Sigmoid colon (tissue), 7 donors: ENCODE results near the gene SLC12A3. TPM values are rescaled to one million over a fixed set of nuclear protein-coding genes. Genes with fewer than 3 reads are reported as not detected.

ENCODE experiments used
- DNase-seq: peaks from one replicate; pipeline ENCODE4 v3.0.0-alpha.2; 2019
- H3K27ac ChIP-seq, 4 donors: fragments of 200-600 bp; sonication (generic); one replicate each; pipeline ENCODE4 v1.5.1; 2016 to 2019; ENCODE audit warnings: mild to moderate bottlenecking in 1 of 4
- H3K27me3 ChIP-seq, 3 donors: fragments of 200-600 bp; sonication (generic); one replicate each; pipeline ENCODE4 v1.5.1; 2019; ENCODE audit warnings: mild to moderate bottlenecking in 1 of 3
- H3K36me3 ChIP-seq, 4 donors: fragments of 200-600 bp; sonication (generic); one replicate each; pipeline ENCODE4 v1.5.1; 2016 to 2019
- H3K4me1 ChIP-seq, 4 donors: fragments of 200-600 bp; sonication (generic); one replicate each; pipeline ENCODE4 v1.5.1; 2017 to 2019
- H3K4me3 ChIP-seq, 4 donors: fragments of 200-600 bp; sonication (generic); one replicate each; pipeline ENCODE4 v1.5.1; 2017 to 2019; ENCODE audit warnings: mild to moderate bottlenecking in 2 of 4, moderate library complexity in 1 of 4
- H3K9me3 ChIP-seq, 4 donors: fragments of 200-600 bp in 3 of 4; sonication (generic) in 3 of 4; one replicate each; pipeline versions ENCODE4 v1.5.1 to v1.6.1; 2013 to 2019
- CTCF ChIP-seq, 4 experiments: fragments of 450-650 bp in 3 of 4; fragments of 200-600 bp in 1 of 4; IDR thresholded peaks; one replicate each; pipeline ENCODE4 v1.5.1; 2016 to 2019; ENCODE audit warnings: antibody characterized with exemption in 4 of 4, mild to moderate bottlenecking in 3 of 4, moderate library complexity in 2 of 4
- EP300 ChIP-seq, 4 donors: sonication (generic); formaldehyde crosslinking; IDR thresholded peaks; one replicate each; pipeline ENCODE4 v1.6.1; 2017; ENCODE audit warnings: antibody characterized with exemption in 4 of 4
- POLR2A ChIP-seq, 2 donors: fragments of 450-650 bp; IDR thresholded peaks; one replicate each; pipeline ENCODE4 v1.6.1; 2016; ENCODE audit warnings: antibody characterized with exemption in 2 of 2, mild to moderate bottlenecking in 2 of 2, moderate library complexity in 2 of 2
- POLR2AphosphoS5 ChIP-seq, 4 donors: sonication (generic); formaldehyde crosslinking; IDR thresholded peaks; one replicate each; pipeline ENCODE4 v1.6.1; 2017; ENCODE audit warnings: antibody characterized with exemption in 4 of 4
- WGBS, 2 donors: extraction: QIAGEN DNeasy Blood & Tissue Kit; methylation state at CpG; one replicate each; pipeline ENCODE4 v1.1.7; 2013; 5-methylcytosine and 5-hydroxymethylcytosine counted together
- intact Hi-C: fragments of 100-400 bp; cut with DNase I; formaldehyde crosslinking; loops from one replicate; pipeline ENCODE4 v1.15.1; 2023
- polyA plus RNA-seq, 3 donors: library from polyadenylated mRNA; stranded (reverse); fragments of 200-250 nt; gene quantifications; one replicate each; pipeline ENCODE4 v1.2.3, GENCODE V29; 2013
- total RNA-seq, 4 donors: library from RNA; depleted of rRNA; stranded (reverse); fragments of >200 nt; gene quantifications; one replicate each; pipeline ENCODE4 v1.1.0, GENCODE V29; 2016
- donor health status: healthy with polysubstance abuse.
- donor health status: Bipolar disorder and iron deficiency.
- donor health status: healthy.

Gene SLC12A3
- total and polyA plus RNA-seq, 7 donors, result 0.16 TPM; not detected in 6

GRCh38 chr16:56849690-56850680 lies 15.0 kb upstream of the SLC12A3 start:
- no peak overlapping the region for H3K27ac ChIP-seq
- H3K27me3 ChIP-seq, result no peaks in the 10 kb centered on the region
- peaks cover 0 to 17% (median 10%) of the 10 kb centered on the region in 4 donors for H3K4me1 ChIP-seq
- H3K4me3 ChIP-seq, result no peak overlapping the region
- no peaks in the 10 kb centered on the region for H3K9me3 ChIP-seq
- intact Hi-C loops, result no loop called here
- TF ChIP-seq CTCF (IDR thresholded peaks at IDR 0.05), result no peak
- TF ChIP-seq POLR2A (IDR thresholded peaks at IDR 0.05), result no peak
- TF ChIP-seq POLR2AphosphoS5 (IDR thresholded peaks at IDR 0.05), result no peak
- no peak for TF ChIP-seq EP300 (IDR thresholded peaks at IDR 0.05)
- no peak for DNase-seq
- peaks cover 0 to 5% (median 0%) of the 10 kb centered on the region in 4 donors for H3K36me3 ChIP-seq
- WGBS, 2 donors, result 91 to 94% methylated on average over 11 of the region's 11 CpGs

DNA sequence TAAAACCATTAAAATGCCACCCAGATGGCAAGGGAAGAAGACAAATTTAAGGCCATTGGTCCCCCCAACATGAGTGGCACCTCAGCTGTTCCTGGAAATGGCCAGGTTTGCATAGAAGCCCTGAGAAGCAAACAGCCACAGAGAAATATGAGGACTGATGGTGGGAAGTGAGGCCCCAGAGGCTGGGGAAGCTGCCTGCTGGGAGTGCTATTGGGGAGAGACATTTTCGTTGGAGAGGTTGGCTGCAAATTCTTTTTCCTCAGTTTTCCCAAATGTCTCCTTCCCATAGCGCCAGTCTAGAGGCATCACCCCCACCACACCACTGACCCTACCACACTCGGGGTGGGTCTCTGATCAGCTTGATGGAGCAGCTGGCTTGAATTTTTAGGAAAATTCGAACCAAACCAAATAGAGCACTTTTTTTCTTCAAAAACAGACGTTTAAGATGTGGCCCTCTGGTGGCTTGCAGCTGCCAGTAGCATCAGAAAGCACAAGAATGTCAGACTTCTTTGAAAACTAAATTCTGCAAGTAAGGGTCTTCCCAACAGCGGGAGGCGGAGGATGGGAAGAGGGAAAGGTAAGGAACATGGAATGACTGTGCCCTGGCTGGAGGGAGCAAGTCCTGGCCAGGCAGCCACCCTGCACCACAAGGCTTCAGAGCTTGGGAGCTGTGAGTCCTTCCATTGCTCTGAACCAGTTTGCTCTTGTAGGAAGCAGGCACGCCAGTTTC lies 13.2 kb upstream of the SLC12A3 start:
- no peak overlapping the region for H3K4me3 ChIP-seq
- 71 to 72% methylated on average over 8 of the region's 8 CpGs for whole genome bisulfite sequencing, 2 donors
- H3K4me1 ChIP-seq, result peaks cover 0 to 17% (median 10%) of the 10 kb centered on the region in 4 donors
- TF ChIP-seq POLR2A (IDR thresholded peaks at IDR 0.05) (no peak), EP300 (IDR thresholded peaks at IDR 0.05) (no peak), POLR2AphosphoS5 (IDR thresholded peaks at IDR 0.05) (no peak), CTCF (IDR thresholded peaks at IDR 0.05) (no peak)
- no peaks in the 10 kb centered on the region for H3K27me3 ChIP-seq
- no peaks in the 10 kb centered on the region for H3K36me3 ChIP-seq
- intact Hi-C loops, result no loop called here
- no peaks in the 10 kb centered on the region for H3K9me3 ChIP-seq
- no peak overlapping the region for H3K27ac ChIP-seq
- DNase-seq, result peak; percentile 47

- Histone ChIP-seq H3K9me3 (no peaks in the 10 kb centered on the region), H3K4me1 (peaks cover 0 to 17% (median 10%) of the 10 kb centered on the region in 4 donors), H3K36me3 (no peaks in the 10 kb centered on the region), H3K27ac (no peak overlapping the region), H3K4me3 (no peak overlapping the region), H3K27me3 (no peaks in the 10 kb centered on the region)
- intact Hi-C loops, result no loop called here
- TF ChIP-seq EP300 (IDR thresholded peaks at IDR 0.05), result no peak
- TF ChIP-seq POLR2AphosphoS5 (IDR thresholded peaks at IDR 0.05), result no peak
- TF ChIP-seq CTCF (IDR thresholded peaks at IDR 0.05), result no peak
- no peak for TF ChIP-seq POLR2A (IDR thresholded peaks at IDR 0.05)
- 53 to 75% methylated on average over 3 of the region's 3 CpGs for WGBS, 2 donors
- no peak for DNase-seq
Observed at GRCh38 chr16:56852401-56852730, 12.6 kb upstream of the SLC12A3 start.

- H3K27ac ChIP-seq, result no peak overlapping the region
- H3K4me3 ChIP-seq, result no peak overlapping the region
- 96 to 97% methylated on average over 11 of the region's 11 CpGs for WGBS, 2 donors
- intact Hi-C loops, result no loop called here
- TF ChIP-seq EP300 (IDR thresholded peaks at IDR 0.05), result no peak
- TF ChIP-seq CTCF (IDR thresholded peaks at IDR 0.05), result no peak
- no peak for TF ChIP-seq POLR2AphosphoS5 (IDR thresholded peaks at IDR 0.05)
- TF ChIP-seq POLR2A (IDR thresholded peaks at IDR 0.05), result no peak
- H3K4me1 ChIP-seq, result peaks cover 0 to 15% (median 10%) of the 10 kb centered on the region in 4 donors
- no peaks in the 10 kb centered on the region for H3K27me3 ChIP-seq
- H3K9me3 ChIP-seq, result no peaks in the 10 kb centered on the region
- no peaks in the 10 kb centered on the region for H3K36me3 ChIP-seq
- peak; percentile 25 for DNase-seq
Observed at GRCh38 chr16:56852968-56853367, 12.0 kb upstream of the SLC12A3 start.
